ENCODE data around the gene DICER1.
"Not testable (repeated sequence)": the region's sequence is repeated elsewhere in the genome, so short reads cannot be mapped to it uniquely, and the experiment has no call there.

The DICER1 gene

DNA sequence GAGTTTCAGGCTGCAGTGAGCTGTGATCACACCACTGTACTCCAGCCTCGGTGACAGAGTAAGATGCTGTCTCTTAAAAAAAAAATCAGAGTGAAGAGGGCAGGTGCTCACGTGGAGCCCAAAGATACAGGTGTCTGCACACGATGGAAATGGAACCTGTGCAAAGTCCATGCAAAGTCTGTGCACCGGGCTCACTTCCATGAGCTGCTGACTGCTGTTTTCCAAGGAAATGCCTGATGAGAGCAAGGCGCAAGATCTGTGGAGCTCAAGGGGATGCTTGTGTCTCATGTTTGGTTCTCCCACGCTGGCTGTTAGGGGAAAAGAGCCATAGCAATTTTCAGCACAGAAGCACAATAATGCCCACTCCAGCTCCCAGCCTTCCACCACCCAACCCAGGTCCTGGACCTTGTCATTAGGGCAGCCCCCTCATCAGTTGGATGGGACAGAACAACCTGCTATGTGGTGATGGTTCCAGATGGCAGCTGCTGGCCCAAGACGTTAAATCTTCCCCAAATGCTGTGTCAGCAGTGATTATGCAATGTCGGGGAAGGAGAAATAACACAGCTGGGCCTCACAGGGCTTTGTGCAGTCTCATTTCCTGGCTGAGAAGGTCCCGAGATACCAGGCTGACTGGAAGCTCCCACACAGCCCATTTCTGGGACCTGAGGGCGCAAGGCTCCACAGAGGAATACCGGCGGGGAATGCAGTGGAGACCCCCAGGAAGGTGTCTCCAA, 27.9 kb upstream of the DICER1 start:
- DNase-seq: no peak

DNA sequence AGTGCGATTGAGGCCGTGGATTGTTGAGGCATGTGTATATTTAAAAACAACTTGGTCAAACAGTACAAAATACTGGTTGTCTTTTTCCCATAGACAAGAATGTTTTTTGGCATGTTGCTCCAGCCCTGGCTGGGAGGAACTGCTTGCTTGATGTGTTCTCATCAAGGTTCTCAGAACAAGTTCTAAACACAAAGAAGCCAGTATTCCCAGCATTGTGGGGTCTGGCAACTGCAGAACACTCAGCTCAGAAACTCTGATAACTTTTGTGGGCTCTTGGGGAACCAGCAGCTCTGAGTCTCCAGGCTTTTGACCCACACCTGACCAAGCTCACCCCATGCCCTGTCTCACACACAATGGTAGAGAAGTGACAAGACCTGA, 27.1 kb upstream of the DICER1 start:
- no peak for DNase-seq

DNA sequence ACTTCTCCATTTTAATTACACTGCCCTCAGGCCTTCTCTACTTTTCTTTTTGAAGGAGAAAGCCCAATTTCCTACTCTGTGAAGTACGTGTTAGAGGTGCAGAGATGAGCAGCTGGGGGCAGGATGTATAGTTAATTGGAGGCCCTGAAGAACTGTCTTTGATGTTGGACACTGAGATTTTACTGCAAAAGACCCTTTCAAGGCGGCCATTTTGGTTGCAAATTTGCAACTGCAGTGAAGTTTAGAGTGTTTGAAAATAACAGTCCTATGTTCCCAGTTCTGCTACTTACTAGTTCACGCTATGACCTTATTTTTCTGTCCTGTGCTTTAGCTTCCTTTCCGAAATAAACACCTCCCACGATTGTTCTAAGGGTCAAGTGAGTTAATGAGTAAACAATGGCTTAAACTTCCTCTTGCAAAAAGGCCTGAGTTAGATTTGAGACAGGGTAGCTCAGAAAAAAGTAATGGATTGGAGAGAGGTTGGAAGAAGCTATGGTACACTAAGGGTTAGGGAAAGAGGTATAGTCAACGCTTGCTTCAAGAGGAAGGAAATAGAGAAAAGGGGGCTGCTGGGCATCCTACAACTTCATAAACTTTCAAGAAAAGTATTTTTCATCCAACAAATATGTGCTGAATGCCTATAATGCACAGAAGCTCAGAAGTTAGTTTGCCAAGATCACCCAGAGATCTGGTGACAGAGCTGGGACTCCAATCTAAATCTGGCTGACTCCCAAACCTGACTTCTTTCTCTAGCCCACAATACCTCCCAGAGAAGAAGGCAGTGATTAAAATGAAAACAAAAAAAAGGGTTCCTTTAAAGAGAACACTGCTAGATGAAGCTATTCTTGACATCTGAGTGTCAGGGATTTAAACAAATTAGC, 26.4 kb upstream of the DICER1 start:
- no peak for DNase-seq

DNA sequence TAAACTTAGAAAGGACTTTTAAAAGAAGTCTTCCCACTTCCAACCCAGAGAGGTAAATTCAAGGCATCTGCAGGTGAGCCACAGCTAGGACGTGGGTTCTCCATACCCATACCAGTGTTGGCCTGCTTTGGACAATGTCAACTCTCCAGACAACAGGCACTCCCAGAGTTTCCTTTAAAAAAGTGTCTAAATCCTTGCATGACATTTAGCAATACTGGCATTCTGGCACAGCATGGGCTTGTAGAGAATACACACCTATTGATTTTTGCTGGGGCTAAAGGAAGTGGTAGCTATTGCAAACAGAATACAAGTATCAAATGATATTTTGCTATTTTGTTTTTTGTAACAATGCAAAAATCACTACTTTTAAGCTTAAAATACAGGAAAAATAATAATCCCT, 25.8 kb upstream of the DICER1 start:
- no peak for DNase-seq

DNA sequence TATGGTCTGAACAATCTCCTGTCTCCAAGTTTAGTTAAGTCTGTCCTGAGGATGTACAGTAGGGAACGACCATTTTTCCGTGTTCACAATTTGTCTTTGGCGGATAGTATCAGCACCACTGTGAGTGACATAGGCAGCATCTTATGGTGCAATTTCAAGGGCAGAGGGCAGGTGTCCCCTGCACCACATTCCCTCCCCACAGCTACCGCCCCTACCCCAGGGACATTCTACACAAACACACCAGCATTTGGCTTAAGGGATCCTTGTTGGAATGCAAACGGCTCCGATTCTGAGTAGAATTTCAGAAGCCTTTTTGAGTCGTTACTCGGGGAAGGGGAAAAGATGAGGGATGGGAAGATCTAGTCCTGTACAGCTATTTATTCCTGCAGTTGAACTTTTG, 25.1 kb upstream of the DICER1 start:
- DNase-seq: no peak

DNA sequence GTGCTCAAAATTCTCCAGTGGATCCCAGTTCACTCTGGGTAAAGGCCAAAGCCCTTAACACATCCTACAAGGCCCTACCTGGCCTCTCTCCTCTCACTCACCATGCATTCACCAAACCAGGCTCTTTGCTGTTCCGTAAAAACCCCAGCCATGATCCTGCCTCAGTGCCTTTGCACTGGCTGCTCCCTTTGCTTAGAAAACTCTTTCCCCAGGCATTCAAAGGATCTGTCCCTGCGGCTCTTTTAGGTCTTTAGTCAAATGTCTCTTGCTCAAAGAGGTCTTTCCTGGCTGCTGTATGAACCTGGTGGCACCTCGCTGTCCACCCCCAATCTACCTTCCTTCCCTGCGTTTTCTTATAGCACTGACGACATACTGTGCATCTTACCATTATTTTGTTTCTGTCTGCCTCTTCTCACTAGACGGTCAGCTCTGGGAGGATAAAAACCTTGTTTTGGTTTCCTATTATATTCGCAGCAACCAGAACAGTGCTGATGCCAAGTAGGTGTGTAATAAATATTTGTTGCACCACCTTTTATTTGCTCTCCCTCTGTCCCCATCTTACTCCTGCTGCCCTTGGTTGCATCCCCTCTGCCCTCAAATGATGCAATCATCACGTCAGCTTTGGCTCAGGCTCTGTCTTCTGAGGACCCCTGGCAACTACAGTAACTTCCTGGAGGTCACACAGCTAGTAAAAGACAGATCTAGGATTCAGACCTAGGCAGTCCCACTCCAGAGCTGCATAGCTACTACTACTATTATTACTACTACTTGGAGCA, 23.8 kb upstream of the DICER1 start:
- DNase-seq: no peak

DNA sequence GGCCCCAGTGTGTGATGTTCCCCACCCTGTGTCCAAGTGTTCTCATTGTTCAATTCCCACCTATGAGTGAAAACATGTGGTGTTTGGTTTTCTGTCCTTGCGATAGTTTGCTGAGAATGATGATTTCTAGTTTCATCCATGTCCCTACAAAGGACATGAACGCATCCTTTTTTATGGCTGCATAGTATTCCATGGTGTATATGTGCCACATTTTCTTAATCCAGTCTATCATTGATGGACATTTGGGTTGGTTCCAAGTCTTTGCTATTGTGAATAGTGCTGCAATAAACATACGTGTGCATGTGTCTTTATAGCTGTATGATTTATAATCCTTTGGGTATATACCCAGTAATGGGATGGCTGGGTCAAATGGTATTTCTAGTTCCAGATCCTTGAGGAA, 18.3 kb upstream of the DICER1 start:
- not testable (repeated sequence) for DNase-seq

DNA sequence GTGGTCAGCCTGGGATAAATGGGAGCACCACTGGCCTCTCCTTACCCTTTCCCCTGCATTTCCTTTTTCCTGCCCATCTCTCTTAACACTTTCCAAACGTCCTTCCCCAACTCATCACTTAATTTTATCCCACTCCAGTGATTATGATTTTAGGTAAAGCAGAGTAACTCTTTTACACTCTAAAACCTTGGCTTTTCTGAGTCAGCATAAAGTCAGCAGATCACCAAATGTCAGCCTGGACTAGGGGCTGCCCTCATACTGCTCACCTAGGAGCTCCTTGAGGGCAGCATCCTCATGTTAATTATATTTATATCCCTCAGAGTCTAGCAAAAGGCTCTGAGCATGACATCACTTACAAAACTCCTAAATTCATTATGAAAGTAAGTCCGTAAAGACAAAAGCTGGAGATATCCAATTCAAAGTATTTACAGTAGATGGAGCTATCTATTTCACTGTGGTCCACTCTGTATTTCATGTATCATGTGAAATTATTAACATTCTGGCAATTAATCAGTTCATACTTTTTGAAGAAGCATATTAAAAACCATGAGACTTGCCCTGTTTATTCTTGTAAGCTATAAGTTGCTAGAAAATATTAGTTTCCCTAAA, 17.0 kb upstream of the DICER1 start:
- no peak for DNase-seq

DNA sequence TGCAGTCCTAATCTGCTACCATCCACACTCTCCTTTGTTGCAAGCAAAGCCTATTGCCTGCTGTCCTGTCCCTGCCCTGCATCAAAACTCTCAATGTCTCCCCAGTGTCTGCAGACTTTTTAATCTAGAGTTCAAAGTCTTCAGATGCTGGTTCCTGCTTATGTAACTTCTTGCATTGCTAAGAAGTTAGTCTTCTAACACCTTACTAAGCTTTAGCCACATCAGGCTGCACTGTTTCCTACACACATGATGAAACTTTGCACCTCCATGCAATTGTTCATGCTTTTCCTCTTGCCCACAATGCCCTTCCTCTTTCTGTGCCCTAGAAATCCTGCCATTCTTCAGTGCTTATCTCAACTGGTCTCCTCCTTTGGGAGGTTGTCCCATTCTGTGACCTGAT, 16.2 kb upstream of the DICER1 start:
- DNase-seq: no peak

DNA sequence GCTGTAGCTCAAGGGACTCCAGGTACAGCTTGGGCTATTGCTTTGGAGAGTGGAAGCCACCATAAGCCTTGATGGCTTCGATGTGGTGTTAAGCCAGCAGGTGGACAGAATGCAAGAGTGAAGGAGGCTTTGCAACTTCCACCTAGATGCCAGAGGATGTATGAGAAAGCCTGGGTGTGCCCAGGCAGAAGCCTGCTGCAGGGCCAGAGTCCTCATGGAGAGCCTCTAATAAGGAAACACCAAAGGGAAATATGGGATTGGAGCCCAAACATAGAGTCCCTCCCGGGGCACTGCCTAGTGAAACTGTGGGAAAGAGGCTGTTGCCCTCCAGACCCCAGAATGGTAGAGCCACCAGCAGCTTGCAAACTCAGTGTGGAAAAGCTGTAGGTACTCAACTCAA, 9.8 kb upstream of the DICER1 start:
- no peak for DNase-seq

DNA sequence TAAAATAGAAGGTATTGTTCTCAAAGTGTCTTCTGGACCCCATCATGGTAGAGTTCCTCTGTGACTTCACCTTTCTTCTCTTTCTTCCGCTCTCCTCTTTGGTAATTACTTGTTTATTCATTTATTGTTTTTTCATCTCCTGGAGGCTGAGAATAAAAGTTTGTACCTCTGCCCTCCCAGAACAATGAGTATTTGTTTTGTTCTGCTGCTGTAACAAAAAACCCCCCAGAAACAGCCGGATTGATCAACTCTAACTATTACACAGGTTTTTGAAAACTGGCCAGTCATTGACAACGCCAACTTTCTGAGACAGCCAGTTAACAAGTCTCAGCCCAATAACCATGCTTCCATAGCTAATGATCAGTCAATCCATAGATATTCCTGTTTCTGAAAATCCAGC, 8.2 kb upstream of the DICER1 start:
- DNase-seq: no peak

DNA sequence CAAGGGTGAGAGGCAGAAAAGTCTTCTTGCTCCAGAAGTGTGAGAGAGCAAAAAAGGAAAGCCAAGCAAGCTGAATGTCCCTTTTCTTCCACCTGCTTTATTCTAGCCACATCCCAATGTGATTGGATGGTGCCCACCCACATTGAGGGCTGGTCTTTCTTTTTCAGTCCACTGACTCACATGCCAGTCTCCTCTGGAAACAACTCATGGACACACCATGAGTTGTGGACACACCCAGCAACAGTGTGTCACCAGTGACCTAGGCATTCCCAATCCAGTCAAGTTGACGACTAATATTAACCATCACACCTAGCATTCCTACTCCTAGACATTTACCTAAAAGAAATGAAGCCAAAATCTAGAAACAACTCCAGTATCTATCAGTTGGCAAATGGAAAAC, 7.2 kb upstream of the DICER1 start:
- DNase-seq: no peak

DNA sequence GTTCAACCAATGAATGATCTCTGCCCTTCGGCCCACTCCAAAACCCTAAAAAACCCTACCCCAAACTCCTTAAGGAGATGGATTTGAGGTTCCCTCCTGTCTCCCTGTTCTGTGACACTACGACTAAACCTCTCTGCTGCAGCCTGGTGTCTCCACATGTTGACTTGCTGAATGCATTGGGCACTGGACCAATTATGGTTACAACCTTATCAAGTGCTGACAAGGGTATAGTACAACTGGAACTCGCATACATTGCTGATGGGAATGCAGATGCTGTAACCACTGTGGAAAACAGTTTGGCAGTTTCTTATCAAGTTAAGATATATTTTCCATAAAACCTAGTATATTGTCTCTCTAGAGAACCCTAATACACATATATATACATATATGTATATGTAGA, 6.3 kb upstream of the DICER1 start:
- no peak for DNase-seq

DNA sequence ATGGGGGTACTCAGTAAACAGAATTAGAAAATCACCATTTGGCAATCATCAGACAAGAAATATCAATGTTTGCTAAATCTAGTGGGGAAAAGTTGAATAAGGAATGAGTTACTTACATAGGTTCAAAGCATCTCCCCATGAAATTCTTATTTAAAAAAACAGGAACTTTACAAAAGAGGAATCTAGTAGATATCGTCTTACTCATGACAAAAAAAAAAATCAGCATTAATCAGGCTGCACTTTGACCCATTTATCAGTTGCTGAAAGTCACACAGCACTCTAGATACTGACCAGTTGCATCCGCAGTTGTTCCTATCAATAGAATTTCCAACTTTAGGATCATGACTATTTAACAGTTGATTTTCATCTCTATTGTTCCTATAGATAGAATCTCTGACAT, 5.8 kb upstream of the DICER1 start:
- DNase-seq: no peak

DNA sequence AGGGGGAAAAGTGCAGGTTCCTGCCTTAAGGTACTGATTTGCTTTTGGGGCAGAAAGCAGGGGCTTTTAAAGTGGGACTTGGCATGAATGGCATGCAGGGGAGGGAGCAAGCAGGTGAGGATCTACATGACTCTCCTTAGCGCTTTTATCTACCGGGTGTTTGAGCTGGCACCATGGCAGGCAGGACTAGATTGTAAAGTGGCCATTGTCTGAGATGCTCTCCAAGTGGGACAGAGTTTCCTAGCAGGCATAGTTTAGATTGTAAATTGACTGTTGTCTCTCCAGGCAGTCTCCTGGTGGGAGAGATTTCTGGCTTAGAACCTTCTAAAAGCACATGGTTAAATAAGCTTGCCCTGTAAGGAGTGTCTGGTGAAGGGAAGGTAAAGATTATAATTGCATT, 5.3 kb upstream of the DICER1 start:
- DNase-seq: no peak

DNA sequence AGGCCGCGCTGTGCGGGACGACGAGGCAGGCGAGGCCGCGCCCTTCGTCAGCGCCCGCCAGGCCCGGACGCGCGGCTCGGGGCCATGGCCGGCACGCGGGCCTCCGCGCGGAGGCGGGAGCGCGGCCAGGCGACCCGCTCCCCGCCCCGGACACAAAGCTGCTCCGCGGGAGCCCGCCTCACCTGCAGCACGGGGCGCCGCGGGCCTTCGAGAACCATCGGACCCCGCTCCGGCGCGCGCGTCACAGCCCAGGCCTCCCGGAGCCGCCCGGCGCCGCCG, 342 bp downstream of the DICER1 start:
- DNase-seq: no peak

DNA sequence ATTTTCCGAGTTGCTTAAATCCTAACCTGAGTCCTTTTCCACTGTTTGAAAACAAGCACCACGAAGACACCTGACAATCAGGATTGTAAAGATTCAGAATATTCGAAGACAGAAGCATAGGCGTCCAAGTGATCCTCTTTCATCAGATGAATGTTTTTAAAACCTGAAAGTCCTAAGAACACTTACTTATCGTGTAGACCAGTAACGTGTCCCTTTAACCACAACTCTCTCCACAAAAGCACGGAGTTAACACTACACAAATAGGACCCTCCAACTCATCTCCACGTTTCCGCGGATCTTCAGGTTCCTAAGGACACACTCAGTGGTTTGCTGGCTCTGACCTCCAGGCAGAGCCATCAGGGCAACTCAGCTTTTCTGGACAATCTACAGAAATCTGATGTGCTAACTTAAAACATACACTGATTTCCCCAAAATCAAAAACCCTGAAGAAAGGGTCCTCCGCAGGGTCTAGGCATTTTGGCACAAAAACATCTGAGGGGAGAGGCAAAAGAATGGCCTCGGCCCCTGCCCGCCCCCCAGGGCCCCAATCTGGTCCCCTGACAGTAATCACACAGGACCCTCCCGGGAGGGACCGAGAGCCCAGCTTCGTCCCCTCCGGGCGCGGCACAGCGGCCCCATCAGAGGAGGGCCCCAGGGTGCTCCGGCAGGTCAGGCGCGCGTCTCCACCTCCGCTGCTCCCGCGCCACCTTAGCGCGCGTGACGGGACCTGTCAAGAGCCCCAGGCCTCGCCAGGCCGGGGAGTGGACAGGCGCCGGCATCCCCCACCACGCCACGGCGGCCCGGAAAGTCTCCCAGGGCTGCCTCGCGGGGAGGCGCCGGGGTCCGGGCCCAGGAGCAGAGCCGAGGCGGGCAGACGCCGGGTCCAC, 925 bp downstream of the DICER1 start:
- DNase-seq: peak; percentile 10 to 77 (median 49)

DNA sequence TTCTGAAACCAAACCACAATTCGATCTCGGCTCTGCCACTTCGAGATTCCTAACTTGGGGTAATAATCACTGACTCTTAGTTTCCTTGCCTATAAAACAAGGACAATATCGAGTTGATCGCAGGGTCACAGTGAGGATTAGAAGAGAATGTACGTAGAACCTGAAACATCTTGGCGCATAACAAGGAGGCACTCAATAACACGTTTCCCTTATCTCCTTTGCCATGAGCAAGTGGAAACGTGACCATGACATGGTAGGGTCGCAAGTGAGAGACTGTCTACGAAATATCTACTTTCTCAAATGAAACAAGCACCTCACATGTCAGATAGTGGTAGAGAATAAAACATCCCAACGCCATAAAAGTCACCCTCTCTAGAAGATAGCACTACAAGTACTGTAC, 2.3 kb downstream of the DICER1 start:
- DNase-seq: no peak

DNA sequence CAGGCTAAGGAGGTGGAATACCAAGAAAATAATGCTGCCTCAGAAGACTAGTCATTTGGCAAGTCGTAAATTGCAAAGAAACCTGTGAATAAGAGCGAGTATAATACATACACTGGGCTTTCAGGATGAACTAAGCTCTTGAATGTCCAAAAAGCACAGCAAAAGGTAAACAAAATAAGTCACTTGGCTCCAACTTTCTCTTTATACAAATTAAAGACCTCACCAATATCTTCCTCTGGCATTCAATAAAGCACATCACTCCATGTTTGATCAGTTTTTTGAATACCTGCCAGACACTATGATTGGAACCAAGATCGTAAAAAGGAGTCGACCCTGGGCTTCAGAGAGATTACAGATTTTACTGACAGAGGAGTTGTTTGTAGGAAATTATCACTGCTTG, 3.5 kb downstream of the DICER1 start:
- DNase-seq: no peak

DNA sequence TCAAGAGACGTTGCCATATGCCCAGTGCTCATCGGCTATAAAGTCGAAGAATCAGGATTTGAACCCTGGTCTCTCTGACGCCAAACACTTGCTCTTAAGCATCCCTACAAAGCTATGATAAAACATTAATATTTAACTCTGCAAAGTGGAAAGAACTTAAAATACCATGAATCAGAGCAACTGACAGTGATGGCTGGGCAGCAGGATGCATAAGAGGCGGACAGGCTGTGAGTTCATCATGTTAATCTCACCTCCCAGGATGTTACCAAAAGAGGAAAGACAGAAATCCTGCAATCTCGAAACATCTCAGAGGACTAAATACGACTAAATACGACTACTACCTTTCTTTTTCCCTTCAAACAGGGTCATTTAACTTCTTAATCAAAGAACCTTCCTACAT, 5.8 kb downstream of the DICER1 start:
- DNase-seq: no peak

DNA sequence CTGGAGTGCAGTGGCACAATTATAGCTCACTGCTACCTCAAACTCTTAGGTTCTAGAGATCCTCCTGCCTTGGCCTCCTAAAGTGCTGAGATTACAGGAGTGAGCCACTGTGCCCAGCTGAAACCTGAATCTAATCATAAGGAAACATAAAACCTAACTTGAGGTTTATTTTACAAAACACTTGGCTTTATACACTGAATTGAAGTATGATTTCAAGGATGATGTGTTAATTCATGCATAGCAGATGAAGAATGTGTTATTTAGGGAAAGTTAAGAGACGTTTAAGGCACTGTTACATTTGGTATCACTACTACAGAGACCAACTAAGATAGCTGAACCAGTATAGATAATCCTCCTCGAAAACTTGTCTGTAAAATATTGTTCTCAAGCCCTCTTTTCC, 6.4 kb downstream of the DICER1 start:
- no peak for DNase-seq

DNA sequence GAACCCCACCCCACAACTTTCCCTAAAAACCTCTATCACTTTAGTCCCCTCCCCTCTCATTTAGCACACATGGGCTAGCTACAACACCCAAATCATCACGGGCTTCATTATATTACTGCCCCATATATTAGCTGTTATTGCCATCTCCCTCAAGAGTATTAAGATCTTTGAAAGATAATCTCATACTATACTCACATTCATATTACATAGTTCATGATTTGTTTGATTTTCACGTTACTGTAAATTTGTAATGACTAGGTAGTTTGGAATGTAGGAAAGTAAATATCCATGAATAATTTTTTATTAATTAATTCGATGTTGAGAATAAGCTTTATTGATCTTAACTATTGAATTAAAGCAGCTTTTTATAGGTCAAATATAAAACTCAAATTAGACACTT, 7.9 kb downstream of the DICER1 start:
- no peak for DNase-seq

DNA sequence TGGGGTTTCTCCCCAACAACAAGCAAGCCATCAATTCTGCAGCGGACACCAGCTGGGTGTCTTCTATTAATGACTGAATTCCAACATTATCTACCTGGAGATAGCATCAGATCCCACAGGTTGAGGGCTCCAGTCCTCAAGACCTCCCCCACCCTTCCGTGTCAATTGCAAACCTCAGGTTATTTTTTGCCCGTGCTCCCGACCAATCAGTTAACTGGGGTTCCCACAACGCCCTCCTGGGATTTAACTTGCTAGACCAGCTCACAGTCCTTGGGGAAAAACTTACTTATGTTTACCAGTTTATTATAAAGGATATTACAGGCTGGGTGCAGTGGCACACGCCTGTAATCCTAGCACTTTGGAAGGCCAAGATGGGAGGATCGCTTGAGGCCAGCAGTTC, 9.7 kb downstream of the DICER1 start:
- DNase-seq: no peak

Measured in stimulated activated naive CD4-positive, alpha-beta T cell (primary cell).